ENCODE results near the gene EXOC4.
"Not testable (repeated sequence)": the region's sequence is repeated elsewhere in the genome, so short reads cannot be mapped to it uniquely, and the experiment has no call there.

Gene EXOC4

DNA sequence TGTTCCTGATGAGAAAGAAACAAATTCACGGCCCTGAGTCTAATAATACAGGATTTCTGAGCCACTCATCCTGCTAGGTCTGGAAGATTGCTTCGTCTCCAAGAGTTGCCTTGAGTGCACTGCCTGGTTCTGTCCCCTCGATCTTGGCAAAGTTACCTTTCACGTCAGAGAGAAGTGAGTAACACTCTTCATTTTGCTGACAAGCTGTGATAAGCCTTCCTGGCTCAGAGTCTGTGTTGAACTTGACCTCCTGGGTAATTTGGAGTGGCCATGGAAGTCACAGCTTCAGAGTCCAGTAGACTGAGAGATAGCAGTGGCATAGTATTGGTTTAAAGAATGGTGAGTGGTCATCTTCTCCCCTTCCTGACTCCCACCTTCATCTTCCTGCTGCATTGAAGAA, 809.6 kb downstream of the EXOC4 start:
- no peak for DNase-seq

DNA sequence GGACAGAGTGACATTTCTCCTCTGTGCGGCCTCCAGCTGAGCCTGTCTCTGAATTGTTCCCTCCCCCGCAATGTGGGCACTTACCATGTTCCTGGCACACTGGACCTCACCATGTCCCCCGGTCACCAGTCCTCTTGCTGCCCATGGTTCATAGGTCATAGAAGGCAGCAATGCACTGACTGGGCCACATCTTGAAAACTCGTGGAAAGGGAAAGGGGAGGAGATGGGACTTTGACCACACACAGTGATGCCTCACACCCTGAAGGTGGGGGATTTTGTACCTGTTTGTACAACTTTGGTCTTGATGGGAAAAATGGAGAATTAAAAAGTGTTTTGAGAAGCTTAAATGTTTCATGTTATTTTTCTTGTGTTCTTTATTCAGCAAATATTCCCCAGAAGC, 812.5 kb downstream of the EXOC4 start:
- no peak for DNase-seq

DNA sequence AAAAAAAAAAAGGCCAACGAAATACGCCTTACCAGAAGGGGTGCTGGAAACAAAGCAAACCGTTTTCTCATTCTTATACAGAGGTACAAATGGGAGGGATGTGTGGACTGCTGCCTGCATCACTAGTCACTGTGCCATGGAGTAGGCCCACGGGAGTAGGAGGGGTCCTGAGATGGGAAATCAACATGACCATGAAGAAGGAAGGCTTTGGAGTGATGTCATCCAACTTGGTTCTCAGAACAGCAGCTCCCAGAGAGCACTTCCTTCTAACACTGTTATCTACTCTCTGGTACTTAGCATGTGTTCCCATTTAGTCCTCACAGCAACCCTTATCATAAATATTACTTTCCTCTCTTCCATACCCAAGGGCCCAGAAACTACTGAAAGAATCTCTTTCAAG, 814.3 kb downstream of the EXOC4 start:
- DNase-seq, result no peak

DNA sequence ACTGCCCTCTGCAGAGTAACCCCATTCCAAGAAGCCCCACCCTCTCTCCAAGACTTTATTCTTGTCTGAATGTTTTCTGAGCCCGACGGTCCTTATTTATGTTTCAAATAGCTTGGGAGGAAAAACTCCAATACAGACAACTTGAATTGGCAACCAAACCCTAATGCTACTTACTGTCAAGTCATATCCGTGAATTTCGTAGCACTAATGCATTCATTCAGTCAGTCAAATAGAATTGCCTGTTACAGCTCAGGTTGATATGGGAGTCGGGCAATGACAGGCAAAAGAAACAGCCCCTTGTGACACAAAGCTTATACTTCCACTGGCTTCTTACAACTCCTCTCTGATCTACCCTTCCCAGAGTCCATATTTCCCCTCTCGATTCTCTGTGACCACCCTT, 815.8 kb downstream of the EXOC4 start:
- DNase-seq, result no peak

DNA sequence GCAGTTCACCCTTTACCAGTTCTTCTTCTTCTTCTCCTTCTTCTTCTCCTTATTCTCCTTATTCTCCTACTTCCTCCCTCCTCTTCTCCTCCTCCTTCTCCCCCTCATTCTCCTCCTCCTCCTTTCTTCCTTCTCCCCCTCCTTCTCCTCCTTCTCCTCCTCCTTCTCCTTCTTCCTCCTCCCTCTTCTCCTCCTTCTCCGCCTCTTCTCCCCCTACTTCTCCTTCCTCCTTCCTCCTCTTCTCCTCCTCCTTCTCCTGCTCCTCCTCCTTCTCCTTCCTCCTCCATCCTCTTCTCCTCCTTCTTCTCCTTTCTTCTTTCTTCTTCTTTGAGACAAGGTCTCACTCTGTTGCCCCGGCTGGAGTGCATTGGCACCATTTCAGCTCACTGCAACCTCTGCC, 816.3 kb downstream of the EXOC4 start:
- DNase-seq, result no peak

DNA sequence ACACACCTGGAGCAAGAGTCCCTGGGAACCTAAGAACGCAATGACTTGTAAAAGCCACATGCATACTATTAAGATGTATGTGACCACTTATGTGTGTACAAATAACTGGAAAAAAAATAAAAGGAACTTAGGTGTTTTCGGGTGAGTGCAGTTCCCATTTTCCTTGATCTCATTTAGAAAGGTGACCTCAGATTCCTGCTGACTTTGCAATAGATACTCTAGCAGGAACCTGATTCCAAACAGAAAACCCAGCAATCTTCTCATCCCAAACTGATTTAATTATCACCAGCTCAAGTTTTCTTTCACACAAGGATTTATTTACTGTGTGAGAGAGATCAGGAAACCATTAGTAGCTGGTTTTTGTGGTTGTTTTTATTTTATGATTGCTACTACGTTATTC, 817.8 kb downstream of the EXOC4 start:
- DNase-seq, result no peak

DNA sequence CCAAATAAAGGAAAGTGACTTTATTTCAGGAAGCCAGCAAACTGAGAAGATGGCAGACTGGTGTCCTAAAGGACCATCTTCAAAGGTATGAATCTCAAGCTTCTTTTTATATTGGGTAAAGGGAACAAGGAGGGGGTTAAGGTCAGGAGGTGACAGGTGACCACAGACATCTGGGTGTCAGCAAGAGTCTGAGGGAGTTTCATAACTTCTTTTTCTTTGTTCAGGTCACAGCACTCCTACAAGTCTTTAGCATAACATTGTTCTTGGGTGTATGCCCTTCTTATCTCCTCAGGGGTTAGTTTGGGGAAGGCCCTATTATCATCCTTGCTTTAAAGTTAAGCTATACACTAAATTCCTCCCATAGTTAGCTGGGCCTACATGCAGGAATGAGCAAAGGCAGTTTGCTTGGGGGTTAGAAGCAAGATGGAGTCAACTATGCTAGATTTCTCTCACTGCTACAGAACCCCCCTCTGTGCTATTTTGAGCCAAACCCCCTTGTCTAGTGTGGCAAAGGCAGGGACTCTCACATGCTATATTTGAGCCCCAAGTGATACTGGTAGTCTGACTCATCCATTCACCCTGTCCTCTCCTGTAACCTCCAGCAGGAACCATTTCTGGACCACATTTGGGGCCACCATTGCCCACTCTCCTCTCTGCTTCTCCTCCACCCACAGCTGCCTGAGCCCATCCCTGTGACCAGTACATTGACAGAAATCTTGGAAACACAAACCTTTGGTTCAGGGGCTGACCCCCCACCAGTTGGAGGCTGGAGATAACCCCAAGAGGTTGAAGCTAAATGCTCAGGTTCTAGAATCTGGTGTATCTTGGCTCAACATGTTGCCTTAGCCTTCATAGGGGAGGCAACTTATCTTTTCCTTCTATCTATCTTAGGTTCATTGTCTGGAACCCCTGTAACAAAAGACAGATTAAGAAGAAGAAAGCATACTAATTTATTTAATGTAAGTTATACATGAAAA, 818.8 kb downstream of the EXOC4 start:
- DNase-seq, result no peak

DNA sequence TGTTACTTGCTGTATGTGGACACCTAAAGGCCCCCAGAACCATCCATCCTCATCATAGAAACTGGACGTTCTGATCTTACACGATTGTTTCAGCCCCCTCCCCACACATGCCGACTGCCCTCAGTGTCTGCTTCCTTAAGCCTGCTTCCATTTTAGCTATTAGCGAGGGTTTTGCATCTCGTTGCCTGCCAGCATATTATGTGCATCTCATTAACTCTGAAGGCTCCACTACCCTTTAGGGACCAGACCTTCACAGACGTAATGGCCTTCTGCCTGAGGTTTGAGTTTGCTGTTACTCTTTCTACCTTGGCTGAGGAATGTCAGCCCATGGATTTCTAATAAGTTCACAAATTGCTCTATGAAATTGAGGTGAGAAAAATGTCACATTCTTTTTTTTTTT, 820.4 kb downstream of the EXOC4 start:
- DNase-seq, result no peak

DNA sequence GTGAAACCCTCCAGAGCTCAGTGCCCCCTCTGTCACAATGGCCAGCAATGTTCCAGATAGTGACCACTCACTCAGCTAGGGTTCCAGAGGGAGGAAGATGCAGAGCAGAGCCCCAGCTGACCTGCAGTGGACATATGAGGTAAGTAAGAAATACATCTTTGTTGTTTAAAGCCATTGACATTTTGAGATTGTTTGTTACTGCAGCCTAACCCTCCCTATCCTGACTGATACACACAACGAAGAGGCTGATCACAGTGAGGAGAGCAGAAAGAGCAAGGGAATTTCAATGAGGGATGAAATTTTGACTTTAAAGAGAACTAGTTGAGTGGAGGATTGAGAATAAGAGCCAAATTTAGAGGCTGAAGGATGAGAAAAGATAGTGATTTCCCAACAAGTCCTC, 822.9 kb downstream of the EXOC4 start:
- DNase-seq, result no peak

DNA sequence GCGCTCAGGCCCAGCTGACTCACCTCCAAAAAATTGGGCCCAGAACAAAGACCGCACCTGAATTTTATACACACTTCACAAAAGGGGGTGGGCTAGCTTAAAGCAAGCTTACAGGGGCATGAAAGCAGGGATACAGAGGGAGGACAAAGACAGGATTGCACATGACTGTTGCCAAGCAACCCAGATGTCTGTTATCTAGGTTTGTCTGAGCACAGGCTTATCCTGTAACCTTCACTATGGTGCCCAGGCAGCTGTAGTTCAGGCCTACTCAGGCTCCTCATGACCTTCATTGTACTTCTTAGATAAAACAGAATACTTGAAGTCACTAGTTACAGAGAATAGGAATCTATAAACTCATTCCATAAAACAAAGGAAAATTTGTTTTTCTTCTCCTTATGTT, 824.7 kb downstream of the EXOC4 start:
- DNase-seq, result not testable (repeated sequence)

DNA sequence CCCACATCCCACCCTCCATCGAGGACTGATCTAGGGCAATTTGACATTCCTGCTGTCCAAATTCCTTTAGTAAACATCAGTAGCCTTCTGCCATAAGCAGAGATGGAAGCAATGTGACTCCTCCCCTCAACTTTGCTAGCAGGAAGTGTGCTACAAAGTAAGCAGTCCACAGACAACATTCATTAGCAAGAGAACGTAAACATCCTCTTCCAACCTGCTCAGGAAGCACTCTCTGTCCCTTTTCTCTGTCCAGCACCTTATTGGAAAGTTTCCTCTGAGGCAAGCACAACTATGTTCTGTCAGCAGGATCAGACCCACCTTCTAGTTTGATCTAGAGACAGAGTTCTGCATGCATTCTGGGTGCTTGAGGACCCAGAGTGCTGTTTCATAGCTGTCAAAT, 826.1 kb downstream of the EXOC4 start:
- no peak for DNase-seq

DNA sequence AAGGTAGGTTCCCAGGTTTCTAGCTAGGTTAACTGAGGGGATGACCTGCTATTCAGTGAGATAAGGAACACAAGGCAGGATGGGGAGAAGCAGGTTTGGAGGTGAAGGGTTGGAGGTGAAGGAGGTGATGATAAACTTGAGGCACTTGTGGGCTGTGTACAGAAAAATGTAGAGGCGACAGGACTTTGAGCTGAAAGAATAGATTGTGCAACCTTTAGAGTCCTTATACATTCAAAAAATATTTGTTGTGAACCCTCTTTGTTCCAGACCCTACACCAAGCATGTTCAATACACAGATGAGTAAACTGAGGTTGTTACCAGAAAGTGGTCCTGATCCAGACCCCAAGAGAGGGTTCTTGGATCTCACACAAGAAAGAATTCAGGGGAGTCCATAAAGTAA, 828.8 kb downstream of the EXOC4 start:
- DNase-seq, result no peak

DNA sequence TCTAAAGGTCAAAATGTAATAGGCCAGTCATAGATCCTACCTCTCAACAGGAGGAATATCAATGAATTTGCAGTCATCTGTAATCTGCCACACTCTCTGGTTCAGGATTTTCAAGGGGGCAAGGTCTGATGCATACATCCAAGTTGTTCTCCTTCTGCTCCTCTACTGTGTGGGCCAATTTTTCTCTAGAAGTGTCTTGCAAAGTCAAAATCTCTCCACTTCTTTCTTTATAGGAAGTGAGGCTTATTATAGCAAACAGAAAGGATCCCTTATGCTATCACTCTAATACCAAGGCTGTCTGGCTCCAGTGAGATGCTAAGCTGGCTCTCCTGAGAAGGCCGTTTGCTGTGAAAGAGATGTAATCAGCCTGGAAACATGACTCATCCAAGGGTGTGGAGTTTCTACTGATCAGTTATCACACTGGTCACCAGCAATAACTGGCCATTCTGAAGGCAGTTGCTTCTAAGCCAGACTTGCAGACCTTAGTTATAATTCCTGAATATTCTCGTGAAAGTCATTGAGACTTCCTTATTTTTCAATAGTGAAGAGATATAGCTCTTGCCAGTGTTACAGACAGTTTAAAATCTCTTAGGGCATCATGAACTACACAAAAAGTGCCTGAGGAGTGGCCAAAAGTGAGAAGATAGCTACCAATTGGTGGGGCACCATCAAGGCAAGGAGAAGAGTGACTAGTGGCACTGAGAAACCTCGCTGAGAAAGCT, 831.0 kb downstream of the EXOC4 start:
- no peak for DNase-seq

DNA sequence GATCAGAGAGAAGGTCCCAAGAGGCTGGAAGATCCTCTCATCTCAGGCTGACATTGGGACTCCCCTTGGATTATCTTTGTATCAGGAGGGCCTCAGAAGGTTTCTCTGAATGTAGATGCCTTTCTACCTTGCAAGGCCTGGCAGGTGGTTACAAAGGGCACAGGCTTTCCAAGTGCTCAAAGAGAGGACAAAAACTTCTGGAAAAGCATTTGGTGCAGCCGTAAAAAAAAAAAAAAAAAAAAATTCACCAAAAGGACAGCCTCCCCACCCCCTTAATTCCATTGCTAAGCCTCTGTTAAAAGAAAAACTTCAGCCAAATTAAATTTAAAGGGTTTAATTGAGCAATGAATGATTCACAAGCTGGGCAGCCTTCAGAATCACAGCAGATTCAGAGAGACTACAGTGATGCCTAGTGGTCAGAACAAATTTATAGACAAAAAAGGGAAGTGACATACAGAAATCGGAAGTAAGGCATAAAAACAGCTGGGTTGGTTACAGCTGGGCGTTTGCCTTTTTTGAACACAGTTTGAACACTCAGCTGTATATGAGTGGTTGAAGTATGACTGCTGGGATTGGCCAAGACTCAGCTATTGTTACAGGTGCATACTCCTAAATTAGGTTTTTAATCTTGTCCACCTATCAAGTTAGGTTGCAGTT, 831.7 kb downstream of the EXOC4 start:
- no peak for DNase-seq

DNA sequence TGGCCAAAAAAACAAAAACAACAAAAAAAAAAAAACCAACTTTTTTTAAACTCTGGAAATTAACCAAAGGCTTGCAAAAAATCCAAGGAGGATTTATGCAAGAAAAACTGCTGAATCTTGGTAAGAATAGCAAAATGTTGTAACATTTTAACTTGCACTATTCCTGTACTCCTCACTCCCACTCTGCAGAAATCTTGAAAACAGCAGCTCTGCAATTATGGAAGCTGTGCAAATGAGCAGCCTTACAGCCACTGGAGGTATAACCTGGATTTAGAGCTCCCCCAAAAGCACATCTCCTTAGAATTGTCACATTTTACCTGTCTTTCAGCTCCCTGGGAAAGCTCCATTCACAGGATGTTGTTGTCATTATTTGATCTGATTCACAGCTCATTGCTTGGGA, 832.4 kb downstream of the EXOC4 start:
- no peak for DNase-seq

DNA sequence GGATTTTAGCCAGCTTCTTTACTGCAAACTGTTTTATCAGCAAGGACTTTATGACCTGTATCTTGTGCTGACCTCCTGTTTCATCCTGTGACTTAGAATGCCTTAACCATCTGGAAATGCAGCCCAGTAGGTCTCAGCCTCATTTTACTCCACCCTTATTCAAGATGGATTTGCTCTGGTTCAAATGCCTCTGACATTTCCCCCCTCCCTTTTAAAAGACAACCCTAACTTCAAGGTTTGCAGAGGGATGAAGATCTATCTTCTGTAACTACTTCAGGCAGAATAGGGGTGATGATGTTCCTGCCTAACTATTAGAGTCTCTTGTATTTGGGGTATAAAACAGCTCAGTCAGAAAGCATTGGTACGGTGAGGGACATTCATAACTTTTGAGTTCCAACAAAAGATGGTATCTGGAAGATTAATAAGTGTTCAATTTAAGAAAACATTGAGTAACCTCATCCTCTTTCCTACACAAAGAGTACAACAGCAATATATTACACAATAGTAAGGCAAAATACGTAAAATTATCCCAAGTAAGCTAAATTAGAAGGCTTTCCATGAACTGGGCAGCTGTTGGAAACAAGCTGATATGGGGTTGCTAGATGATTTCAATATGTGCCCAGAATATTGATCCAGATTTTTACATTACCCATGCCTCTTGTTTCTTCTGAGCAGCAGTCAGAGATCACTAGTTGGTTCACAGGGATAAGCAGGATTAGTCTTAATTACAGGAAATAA, 834.3 kb downstream of the EXOC4 start:
- DNase-seq, result no peak

DNA sequence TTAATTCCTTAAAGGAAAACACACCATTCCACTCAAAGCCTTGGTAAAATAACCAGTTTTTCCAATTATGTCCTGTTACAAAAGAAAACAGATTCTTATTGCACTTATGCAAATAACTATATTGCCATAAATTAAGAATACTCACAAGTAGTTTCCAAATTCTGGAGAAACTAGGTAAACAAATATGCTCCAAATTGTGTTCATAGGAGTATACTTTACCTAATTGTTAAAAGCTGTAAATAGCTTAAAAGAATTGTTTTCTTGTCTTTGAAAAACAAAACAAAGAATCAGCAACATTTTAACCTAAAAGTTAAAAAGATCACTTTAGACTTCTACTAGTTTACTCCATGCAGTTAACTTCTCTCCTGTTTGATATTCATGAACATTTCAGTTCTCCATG, 835.3 kb downstream of the EXOC4 start:
- DNase-seq, result no peak

DNA sequence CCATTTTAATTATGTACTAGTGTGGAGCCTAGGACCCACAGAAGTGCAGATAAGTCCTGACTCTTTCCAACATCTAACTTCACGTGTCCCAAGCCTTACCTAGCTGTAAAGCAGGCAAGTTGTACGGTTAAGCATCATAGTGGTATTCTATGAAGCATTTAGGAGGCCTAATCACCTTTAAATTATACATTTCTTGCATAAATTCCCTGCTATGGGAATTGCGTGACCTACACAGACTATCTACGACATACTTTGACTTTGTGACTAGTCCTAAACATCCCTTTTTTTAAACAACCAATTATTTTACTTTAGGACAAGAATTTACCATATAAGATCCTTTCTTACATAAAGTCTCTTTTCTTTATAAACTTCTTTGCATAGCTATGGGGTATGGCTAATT, 836.6 kb downstream of the EXOC4 start:
- no peak for DNase-seq

DNA sequence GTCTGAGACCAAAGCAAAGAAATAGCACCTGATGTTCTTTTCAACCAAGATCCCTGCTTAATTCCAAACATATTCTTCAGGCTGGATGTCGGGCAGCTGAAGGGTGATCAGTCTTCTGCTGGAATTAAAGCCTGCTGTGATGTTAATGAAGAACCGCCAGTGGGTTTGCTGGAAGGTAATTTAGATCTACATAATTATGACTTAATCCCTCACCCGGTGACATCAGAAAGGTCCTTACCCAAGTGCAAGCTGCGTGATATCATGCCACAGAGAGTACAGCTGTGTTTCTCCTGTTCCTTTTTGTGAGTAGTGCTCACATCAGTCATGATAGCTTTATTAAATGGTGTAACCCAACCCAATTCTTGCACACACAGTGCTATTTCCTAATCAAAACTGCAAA, 845.2 kb downstream of the EXOC4 start:
- DNase-seq, result no peak

DNA sequence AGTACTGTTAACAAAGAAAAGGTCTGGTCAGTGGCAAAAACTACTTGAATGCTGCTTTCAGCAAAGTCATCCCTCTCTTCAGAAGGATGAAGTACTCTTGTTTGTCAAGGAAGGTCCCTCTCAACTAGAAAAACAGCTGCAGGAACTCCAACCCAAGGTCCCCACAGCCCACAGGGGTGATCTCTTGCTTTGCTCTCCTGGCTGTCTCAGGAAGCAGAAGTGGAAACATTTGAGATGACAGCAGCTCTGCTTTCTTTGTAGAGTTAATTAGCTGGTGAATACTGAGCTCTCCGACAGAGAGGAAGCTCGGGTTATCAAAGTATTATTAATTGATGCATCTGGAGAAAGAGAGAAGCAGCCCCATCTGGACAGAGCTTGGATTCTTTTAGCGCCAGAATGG, 848.8 kb downstream of the EXOC4 start:
- no peak for DNase-seq

DNA sequence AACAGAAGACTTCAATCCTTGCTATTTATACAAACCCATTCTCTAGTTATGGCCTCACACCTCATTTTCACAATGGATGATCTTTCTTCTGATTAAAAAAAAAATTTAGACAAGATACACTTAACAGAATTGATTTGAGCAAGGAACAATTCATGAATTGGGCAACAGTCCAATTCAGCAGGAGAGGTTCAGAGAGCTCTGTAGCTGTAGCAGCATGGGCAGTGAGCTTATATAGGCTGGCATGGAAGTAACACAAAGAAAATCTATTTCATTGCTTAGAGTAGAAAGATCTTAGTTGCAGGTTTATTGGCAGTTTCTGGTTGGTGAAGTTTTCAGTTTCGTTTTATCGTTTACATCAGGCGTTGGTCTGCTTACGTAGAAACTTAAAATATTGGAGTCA, 851.3 kb downstream of the EXOC4 start:
- no peak for DNase-seq

DNA sequence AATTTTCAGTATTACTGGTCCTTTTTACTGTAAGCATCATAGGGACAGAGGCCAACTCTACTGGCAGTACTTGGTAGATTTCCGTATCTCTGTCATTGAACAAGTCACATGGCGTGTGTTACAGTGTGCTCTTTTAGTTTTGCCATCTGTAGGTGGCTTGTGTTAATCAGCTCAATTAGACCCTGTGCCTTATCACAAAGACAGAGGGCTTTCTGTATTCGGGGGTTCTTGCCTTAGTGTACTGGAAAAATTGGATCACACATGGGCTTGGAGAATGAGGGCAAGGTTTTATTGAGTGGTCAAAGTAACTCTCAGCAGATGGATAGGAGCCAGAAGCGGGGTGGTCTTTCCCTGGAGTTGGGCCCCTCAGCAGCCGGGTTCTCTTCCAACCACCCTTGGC, 853.0 kb downstream of the EXOC4 start:
- DNase-seq, result no peak

DNA sequence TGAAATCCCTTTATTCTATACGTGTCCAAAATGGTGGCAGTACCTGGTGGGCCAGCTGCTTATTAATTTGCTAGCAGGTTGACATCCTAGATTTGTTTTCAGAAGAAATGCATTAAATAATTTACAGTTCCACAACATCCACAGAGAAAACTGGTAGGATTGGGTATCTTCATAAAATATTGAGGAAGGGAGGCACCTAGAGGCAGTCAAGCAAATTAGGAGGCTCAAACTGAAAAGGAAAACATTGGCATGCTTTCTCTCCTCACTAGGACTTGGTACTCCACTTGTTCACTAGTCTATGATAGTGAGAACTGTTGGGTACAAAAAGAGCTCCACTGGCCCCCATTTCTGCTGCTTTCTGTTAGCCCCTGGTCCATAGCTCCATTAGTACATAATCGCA, 855.9 kb downstream of the EXOC4 start:
- no peak for DNase-seq

Data from NCI-H748 treated with DMSO at 0.1 percent for 48 hours (cell line).